Fibroblast of lung (primary cell): ENCODE results near the gene SLC26A1. TPM values are rescaled to one million over a fixed set of nuclear protein-coding genes. Genes with fewer than 3 reads are reported as not detected.
"Not testable (repeated sequence)": the region's sequence is repeated elsewhere in the genome, so short reads cannot be mapped to it uniquely, and the experiment has no call there.

ENCODE experiments used
- DNase-seq, 2 donors: peaks; one replicate each; pipeline versions ENCODE4 v3.0.0 to v3.0.0-alpha.2; 2010; ENCODE audit warnings: low read depth in 2 of 2
- H2AFZ ChIP-seq: 2 replicates; pipeline ENCODE4 v1.5.1; 2012; ENCODE audit warnings: low read length, control low read depth, inconsistent platforms
- H3K27ac ChIP-seq: 2 replicates; pipeline ENCODE4 v1.5.1; 2011; ENCODE audit warnings: low read length, control low read depth; ENCODE audit not compliant: insufficient read depth
- H3K27me3 ChIP-seq: 2 replicates; pipeline ENCODE4 v1.5.1; 2011; ENCODE audit warnings: mild to moderate bottlenecking, low read length; ENCODE audit not compliant: control insufficient read depth, insufficient read depth
- H3K36me3 ChIP-seq: 2 replicates; pipeline ENCODE4 v1.5.1; 2011; ENCODE audit warnings: low read length; ENCODE audit not compliant: control insufficient read depth, insufficient read depth
- H3K4me1 ChIP-seq: 2 replicates; pipeline ENCODE4 v1.5.1; 2011; ENCODE audit warnings: low read length; ENCODE audit not compliant: control insufficient read depth, insufficient read depth; ENCODE audit errors: extremely low read depth
- H3K4me2 ChIP-seq: 2 replicates; pipeline ENCODE4 v1.5.1; 2011; ENCODE audit warnings: low read length, control low read depth; ENCODE audit not compliant: insufficient read depth; ENCODE audit errors: extremely low read depth
- H3K4me3 ChIP-seq, 4 experiments: fragments of 200-600 bp in 1 of 4; sonication (generic) in 1 of 4; replicated peaks in 1 of 4; 2 replicates each; pipeline ENCODE4 v1.5.1; 2011 to 2016; ENCODE audit warnings: low read length in 4 of 4, low read depth in 3 of 4, mild to moderate bottlenecking in 3 of 4, control low read depth in 2 of 4, inconsistent platforms in 1 of 4, mixed read lengths in 1 of 4; ENCODE audit not compliant: insufficient read depth in 1 of 4; ENCODE audit errors: control extremely low read depth in 1 of 4
- H3K79me2 ChIP-seq: 2 replicates; pipeline ENCODE4 v1.5.1; 2012; ENCODE audit warnings: mild to moderate bottlenecking, low read length, inconsistent platforms; ENCODE audit not compliant: control insufficient read depth, insufficient read depth
- H3K9ac ChIP-seq: 2 replicates; pipeline ENCODE4 v1.5.1; 2011; ENCODE audit warnings: mild to moderate bottlenecking, low read length, control low read depth; ENCODE audit not compliant: insufficient read depth
- H3K9me3 ChIP-seq: 2 replicates; pipeline ENCODE4 v1.5.1; 2012; ENCODE audit warnings: low read depth, low read length; ENCODE audit not compliant: control insufficient read depth, insufficient read depth
- H4K20me1 ChIP-seq: 2 replicates; pipeline ENCODE4 v1.5.1; 2011; ENCODE audit warnings: low read length; ENCODE audit not compliant: control insufficient read depth, insufficient read depth; ENCODE audit errors: extremely low read depth
- EZH2 ChIP-seq: IDR thresholded peaks from 2 replicates; pipeline ENCODE4 v1.5.1; 2012; ENCODE audit warnings: low read length, control low read depth, mild to moderate bottlenecking; ENCODE audit errors: missing control alignments
- polyA plus RNA-seq, 2 donors: library from polyadenylated mRNA; depleted of rRNA in 1 of 2; stranded (reverse) in 1 of 2; unstranded in 1 of 2; fragments of >200 nt; gene quantifications; 2 replicates each; pipeline ENCODE4 v1.2.1, GENCODE V29; 2011 to 2012; ENCODE audit warnings: missing spikeins in 1 of 2
- total RNA-seq: library from RNA; depleted of rRNA; stranded (reverse); fragments of >200 nt; gene quantifications from 2 replicates; pipeline ENCODE4 v1.2.1, GENCODE V29; 2014
- TF ChIP-seq, protein P1 (sequence below), 2 donors: IDR thresholded peaks in 1 of 2; conservative IDR thresholded peaks in 1 of 2; 1 replicate in 1 of 2; 2 replicates in 1 of 2; pipeline ENCODE4 v1.5.1; 2011 to 2012; ENCODE audit warnings: low read length in 2 of 2, control low read depth in 1 of 2, inconsistent platforms in 1 of 2, low read depth in 1 of 2, mild to moderate bottlenecking in 1 of 2

SLC26A1 gene
- total and polyA plus RNA-seq, 2 donors (not counting 1 experiment from before 2014, with no cell fraction given): 0.05 to 0.33 TPM

DNA sequence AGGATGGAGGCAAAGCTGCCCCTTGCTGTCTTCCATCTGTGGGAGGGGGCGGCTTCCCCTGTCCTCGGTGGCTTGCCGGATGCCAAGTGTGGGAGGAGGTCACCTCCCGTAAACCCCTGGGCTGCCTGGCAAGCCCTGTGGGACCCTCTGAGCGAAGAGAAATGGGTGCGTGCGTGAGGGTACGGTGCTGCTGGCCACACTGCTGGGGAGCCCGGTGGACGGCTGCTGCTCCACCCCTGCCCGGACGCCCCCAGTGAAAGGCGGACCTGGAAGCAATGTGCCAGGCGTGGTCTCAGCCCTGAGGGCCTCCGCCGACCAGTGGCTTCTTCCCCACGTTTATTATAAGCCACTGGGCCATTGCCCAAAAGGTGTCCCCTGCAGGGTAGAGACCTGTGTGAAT, 10.9 kb downstream of the SLC26A1 start:
- Histone ChIP-seq H3K4me1 (no peaks in the 10 kb centered on the region), H3K27ac (no peak overlapping the region), H3K36me3 (no peaks in the 10 kb centered on the region), H3K9ac (no peak overlapping the region), H3K4me2 (no peak overlapping the region), H4K20me1 (no peaks in the 10 kb centered on the region), H3K4me3 (no peak overlapping the region), H3K27me3 (no peaks in the 10 kb centered on the region), H3K79me2 (no peaks in the 10 kb centered on the region), H3K9me3 (no peaks in the 10 kb centered on the region), H2AFZ (no peak overlapping the region)
- TF ChIP-seq EZH2: no peak
- TF ChIP-seq, protein P1, sequence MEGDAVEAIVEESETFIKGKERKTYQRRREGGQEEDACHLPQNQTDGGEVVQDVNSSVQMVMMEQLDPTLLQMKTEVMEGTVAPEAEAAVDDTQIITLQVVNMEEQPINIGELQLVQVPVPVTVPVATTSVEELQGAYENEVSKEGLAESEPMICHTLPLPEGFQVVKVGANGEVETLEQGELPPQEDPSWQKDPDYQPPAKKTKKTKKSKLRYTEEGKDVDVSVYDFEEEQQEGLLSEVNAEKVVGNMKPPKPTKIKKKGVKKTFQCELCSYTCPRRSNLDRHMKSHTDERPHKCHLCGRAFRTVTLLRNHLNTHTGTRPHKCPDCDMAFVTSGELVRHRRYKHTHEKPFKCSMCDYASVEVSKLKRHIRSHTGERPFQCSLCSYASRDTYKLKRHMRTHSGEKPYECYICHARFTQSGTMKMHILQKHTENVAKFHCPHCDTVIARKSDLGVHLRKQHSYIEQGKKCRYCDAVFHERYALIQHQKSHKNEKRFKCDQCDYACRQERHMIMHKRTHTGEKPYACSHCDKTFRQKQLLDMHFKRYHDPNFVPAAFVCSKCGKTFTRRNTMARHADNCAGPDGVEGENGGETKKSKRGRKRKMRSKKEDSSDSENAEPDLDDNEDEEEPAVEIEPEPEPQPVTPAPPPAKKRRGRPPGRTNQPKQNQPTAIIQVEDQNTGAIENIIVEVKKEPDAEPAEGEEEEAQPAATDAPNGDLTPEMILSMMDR (conservative IDR thresholded peaks at IDR 0.05 in 1 of 2, IDR thresholded peaks at IDR 0.05 in 1 of 2; ENCODE audit: low read depth in 1 of 2, low read length in 2 of 2): no peak
- DNase-seq: no peak

GRCh38 chr4:978957-979701, 14.1 kb downstream of the SLC26A1 start:
- Histone ChIP-seq H3K79me2 (no peaks in the 10 kb centered on the region), H3K4me1 (no peaks in the 10 kb centered on the region), H4K20me1 (no peaks in the 10 kb centered on the region), H3K9me3 (no peaks in the 10 kb centered on the region), H3K36me3 (no peaks in the 10 kb centered on the region), H3K4me3 (no peak overlapping the region), H3K9ac (no peak overlapping the region), H2AFZ (no peak overlapping the region), H3K27me3 (no peaks in the 10 kb centered on the region), H3K4me2 (no peak overlapping the region), H3K27ac (no peak overlapping the region)
- TF ChIP-seq, protein P1 (conservative IDR thresholded peaks at IDR 0.05 in 1 of 2, IDR thresholded peaks at IDR 0.05 in 1 of 2; ENCODE audit: low read depth in 1 of 2, low read length in 2 of 2): no peak
- no peak for TF ChIP-seq EZH2
- peak in 1 of 2 donors; percentile 72 for DNase-seq

- H3K4me1 ChIP-seq, H3K4me2 ChIP-seq, H3K9ac ChIP-seq, H3K9me3 ChIP-seq, H3K27ac ChIP-seq, H2AFZ ChIP-seq, DNase-seq, H3K79me2 ChIP-seq, H4K20me1 ChIP-seq, H3K36me3 ChIP-seq, H3K4me3 ChIP-seq, H3K27me3 ChIP-seq: not testable (repeated sequence)
Measured at GRCh38 chr4:976016-976415, 17.2 kb downstream of the SLC26A1 start.
